Stimulated activated CD8-positive, alpha-beta memory T cell treated with anti-CD3 and anti-CD28 coated beads, Interleukin-4, amount 100 ng/mL, for 4 hours (primary cell): Measurements from ENCODE around the gene COASY.
"Not testable (repeated sequence)": the region's sequence is repeated elsewhere in the genome, so short reads cannot be mapped to it uniquely, and the experiment has no call there.

Experiments
- DNase-seq, 2 donors: peaks; one replicate each; pipeline ENCODE4 v3.0.0-alpha.2; 2020; ENCODE audit warnings: low read depth in 2 of 2, low spot score in 1 of 2

The COASY gene

DNA sequence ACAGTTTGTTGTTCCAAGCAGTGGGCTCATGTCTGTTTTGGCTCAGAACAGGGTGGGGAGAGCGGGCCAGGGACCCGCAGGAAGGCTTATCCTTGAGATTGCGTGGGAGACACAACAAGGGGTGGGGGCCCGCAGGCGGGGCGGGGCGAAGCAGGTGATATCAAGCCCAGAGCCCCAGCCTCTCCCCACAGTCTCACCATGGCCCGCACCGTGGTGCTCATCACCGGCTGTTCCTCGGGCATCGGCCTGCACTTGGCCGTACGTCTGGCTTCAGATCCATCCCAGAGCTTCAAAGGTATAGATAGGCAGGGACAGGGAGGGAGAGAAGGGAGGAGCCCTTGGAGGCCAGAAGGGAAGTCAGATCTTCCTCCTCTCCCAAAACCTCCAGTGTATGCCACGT, 9.2 kb upstream of the COASY start, which contains the start of gene HSD17B1:
HSD17B1 (plus strand) TSS at position 188 of the 400 bp plus-strand sequence; CDS start at position 199, 11 bp downstream.
- not testable (repeated sequence) for DNase-seq

DNA sequence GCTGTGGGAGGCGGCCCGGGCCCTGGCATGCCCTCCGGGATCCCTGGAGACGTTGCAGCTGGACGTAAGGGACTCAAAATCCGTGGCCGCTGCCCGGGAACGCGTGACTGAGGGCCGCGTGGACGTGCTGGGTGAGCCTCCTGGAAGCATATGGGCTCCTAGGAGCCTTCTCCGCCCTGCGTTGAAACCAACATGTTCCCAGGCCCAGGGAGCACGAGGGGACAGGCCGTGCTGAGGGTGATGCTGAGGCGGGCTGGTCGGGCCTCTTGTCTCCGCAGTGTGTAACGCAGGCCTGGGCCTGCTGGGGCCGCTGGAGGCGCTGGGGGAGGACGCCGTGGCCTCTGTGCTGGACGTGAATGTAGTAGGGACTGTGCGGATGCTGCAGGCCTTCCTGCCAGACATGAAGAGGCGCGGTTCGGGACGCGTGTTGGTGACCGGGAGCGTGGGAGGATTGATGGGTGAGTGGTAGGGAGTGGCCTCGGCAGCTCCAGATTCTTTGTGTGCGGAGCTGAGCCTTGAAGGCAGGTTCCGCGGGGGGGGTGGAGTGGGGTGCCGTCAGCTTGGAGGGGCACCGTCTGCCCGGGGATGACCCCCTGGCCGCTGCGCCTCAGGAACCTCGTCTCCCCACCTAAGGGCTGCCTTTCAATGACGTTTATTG, 8.7 kb upstream of the COASY start:
- no peak for DNase-seq

DNA sequence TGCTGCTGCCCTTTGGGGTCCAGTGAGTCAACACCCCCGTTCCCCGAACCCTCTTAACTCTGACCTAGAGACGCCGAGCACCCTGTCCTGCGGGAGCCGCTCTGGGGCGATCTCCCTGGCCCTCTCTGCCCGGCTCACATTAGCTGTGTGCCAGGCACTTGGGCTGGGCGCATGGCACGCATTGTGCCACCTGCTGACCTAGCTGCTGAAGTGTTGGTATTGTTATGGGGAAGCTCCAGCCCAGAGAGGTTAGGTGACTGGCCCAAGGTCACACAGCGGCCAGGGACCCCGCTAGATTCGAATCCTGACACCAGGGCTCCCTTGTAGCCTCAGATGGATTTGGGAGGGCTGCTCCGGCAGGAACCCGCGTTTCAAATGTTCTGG, 8.1 kb upstream of the COASY start:
- no peak for DNase-seq

DNA sequence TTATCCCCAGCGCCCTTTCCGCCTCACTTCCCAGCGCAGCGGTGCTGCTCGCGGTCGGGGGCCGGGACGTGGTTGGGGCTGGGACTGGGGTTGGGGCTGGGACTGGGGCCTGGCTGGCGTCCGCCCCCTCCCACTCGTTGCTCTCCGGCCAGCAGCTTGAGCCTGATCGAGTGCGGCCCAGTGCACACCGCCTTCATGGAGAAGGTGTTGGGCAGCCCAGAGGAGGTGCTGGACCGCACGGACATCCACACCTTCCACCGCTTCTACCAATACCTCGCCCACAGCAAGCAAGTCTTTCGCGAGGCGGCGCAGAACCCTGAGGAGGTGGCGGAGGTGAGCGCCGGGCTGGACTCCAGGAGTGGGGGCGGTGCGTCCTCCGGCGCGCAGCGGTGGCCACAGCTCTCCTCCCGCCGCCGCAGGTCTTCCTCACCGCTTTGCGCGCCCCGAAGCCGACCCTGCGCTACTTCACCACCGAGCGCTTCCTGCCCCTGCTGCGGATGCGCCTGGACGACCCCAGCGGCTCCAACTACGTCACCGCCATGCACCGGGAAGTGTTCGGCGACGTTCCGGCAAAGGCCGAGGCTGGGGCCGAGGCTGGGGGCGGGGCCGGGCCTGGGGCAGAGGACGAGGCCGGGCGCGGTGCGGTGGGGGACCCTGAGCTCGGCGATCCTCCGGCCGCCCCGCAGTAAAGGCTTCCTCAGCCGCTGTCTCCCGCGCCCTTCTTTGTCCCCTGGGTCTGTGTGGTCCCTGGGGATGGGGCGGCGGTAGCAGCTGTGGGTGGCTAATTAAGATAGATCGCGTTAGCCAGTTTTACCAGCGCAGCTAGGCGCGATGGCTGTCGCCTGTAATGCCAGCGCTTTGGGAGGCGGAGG, 7.5 kb upstream of the COASY start:
- DNase-seq: peak in 1 of 2 donors; percentile 58

DNA sequence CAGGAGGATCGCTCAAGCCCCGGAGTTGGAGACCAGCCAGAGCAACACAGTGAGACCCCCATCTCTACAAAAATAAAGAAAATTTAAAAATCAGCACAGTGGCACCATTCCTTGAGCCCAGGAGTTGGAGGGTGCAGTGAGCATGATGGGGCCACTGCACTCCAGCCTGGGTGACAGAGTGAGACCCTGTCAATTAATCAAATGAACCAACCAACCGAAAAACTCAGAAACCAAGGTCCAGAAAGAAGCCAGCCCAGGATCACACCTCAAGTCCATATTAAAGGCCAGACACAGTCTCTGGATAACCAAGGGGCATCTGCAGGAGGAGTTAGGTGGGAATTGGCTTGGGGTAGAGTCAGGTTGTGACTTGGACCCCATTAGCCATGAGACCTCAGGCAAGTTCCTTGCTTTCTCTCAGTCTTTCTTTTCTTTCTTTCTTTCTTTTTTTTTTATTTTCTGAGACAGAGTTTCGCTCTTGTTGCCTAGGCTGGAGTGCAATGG, 6.8 kb upstream of the COASY start:
- no peak for DNase-seq

DNA sequence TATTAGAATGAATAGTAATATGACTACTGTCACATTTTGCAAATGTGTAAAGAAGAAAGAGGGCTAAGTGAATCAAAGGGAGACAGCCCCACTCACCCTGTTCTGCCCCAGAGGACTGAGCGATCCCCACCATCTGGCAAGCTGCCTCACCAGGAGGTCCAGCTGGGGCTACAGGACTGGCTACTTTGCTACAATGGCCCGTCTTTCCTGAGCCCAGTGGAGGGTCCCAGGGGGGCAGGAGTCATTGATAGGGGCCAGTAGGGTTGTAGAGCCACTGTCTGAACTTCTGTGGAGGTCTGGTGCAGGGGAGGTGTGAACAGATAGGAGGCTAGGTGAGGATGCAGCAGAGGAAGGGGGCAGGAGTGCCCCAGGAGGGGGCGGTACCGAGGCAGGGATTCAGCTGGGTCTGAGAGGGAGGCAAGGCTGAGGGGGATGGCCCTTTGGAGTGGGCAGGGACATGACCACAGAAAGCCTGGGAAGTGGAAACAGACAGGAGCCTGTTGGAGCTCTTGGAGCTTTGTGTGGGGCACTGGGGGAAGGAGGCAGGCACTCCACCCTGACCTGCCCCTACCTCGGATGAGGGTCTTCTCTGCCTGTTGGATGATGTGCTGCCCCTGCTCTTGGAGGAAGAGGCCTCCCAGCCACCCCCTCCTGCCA, 5.9 kb upstream of the COASY start:
- not testable (repeated sequence) for DNase-seq

DNA sequence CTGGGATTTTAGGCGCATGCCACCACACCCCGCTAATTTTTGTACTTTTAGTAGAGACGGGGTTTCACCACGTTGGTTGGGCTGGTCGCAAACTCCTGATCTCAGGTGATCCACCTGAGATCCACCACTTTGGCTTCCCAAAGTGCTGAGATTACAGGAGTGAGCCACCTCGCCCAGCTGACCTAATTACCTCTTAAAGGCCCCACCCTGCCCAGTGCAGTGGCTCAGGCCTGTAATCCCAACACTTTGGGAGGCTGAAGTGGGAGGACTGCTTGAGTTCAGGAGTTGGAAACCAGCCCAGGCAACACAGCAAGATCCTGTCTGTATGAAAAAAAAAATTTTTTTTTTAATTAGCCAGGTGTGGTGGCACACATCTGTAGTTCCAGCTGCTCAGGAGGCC, 2.9 kb upstream of the COASY start:
- no peak for DNase-seq

DNA sequence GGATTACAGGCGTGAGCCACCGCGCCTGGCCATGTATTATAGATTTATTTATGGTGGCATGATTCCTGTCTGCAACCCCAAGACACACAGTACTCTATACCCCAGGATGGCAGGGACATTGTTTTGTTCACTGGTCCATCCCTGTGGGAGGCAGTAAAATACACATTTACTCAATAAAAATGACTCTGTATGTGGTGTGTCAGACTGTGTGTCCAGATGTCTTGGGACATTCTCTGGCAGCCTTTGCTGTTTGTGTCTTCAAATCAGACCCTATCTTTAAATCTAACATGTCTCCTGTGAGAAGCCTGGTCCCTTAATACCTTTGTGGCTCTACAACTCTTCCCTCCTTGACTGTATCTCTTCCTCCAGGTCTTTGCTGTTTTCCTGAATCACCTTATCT, 1.7 kb upstream of the COASY start:
- no peak for DNase-seq

DNA sequence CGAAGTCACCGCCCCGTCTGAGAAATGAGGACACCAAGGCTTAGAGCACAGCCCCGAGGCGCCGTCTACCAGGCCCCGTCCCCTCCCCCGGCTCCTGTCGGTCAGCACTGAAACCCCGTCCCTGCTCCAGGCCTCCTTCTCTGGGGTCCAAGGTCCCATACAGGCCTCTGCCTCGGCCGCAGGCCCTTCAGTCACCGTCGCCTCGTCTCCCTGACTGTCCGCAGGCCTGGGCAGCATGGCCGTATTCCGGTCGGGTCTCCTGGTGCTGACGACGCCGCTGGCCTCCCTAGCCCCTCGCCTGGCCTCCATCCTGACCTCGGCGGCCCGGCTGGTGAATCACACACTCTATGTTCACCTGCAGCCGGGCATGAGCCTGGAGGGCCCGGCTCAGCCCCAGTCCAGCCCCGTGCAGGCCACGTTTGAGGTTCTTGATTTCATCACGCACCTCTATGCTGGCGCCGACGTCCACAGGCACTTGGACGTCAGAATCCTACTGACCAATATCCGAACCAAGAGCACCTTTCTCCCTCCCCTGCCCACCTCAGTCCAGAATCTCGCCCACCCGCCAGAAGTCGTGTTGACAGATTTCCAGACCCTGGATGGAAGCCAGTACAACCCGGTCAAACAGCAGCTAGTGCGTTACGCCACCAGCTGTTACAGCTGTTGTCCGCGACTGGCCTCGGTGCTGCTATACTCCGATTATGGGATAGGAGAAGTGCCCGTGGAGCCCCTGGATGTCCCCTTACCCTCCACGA, 617 bp downstream of the COASY start:
- DNase-seq: no peak

DNA sequence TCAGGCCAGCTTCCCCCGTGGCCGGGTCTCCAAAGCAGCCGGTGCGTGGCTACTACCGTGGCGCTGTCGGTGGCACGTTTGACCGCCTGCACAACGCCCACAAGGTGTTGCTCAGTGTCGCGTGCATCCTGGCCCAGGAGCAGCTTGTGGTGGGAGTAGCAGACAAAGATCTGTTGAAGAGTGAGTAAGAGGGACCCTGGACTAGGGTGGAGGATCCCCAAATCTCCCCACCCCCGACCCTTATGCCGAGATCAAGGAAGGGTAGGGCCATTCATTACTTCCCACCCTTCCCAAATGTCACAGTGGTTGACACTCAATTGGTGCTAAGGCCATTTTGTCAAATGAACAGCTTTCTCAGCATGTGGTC, 1.2 kb downstream of the COASY start:
- DNase-seq: no peak

DNA sequence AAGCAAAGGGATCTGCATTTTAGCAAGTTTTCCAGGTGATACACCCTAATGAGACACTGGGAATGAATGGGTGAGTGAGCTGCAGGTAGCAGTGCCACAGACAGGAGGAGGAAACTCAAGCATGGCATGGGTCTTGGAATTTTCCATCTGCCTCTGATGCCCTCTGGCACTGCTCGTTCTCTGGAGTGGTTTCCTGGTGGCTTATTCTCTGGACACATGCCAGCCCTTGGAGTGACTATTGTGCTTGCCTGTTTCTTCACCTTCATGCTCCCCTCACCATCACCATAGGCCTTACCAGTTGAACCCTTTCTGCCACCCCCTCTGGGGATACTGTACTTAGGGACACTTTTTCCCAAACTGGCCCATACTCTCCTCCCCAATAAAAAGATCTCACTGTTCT, 1.6 kb downstream of the COASY start:
- DNase-seq: no peak

DNA sequence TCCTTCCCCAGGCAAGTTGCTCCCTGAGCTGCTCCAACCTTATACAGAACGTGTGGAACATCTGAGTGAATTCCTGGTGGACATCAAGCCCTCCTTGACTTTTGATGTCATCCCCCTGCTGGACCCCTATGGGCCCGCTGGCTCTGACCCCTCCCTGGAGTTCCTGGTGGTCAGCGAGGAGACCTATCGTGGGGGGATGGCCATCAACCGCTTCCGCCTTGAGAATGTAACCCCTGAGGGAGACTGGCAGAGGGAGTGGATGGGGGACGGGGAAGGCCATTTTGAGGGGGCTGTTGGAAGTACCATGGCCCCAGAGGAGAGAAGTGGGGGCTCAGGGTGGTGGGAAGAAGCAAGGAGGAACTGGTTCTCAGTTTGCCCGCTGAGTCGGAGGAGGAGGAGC, 2.0 kb downstream of the COASY start:
- no peak for DNase-seq

DNA sequence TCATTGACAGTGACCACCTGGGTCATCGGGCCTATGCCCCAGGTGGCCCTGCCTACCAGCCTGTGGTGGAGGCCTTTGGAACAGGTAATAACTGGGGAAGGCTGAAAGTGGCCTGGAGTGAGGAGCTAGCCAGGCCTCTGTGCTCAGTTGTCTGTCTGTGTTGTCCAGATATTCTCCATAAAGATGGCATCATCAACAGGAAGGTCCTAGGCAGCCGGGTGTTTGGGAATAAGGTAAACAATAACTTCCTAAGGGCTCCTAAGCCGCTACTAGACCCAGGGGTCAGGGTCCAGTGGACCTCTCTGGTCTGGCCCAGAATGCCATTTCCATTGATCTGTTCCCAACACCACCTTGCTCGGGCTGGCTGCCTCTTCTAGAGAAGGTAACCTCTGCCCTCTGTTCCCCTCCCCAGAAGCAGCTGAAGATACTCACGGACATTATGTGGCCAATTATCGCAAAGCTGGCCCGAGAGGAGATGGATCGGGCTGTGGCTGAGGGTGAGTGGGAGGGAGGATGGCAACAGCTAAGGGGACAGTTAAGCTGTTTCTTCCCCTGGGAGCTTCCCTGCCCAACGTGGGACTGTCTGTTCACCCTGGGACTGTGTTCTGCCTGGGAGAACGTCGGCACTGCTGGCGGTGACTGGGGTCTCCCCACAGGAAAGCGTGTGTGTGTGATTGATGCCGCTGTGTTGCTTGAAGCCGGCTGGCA, 3.0 kb downstream of the COASY start:
- no peak for DNase-seq

DNA sequence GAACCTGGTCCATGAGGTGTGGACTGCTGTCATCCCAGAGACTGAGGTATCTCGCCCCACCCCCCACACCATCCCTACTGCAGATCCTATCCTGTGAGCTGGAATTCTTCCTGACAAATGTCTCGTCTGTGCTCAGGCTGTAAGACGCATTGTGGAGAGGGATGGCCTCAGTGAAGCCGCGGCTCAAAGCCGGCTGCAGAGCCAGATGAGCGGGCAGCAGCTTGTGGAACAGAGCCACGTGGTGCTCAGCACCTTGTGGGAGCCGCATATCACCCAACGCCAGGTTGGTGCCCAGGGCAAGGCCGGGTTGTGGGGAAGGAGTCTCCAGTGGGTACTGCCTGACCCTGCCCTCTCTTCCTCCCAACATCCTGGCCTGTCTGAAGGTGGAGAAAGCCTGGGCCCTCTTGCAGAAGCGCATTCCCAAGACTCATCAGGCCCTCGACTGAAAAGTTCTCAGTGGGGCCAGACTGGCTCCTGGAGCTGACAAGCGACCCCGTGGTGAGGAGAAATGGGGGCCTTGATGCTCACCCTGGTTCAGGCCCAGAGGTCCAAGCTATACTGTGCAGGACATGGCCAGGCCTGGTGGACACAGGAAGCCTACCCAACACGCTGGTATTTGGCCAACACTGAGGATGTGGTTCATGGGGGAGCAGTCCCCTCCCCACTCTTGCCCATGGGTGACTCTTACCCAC, 3.7 kb downstream of the COASY start:
- no peak for DNase-seq

DNA sequence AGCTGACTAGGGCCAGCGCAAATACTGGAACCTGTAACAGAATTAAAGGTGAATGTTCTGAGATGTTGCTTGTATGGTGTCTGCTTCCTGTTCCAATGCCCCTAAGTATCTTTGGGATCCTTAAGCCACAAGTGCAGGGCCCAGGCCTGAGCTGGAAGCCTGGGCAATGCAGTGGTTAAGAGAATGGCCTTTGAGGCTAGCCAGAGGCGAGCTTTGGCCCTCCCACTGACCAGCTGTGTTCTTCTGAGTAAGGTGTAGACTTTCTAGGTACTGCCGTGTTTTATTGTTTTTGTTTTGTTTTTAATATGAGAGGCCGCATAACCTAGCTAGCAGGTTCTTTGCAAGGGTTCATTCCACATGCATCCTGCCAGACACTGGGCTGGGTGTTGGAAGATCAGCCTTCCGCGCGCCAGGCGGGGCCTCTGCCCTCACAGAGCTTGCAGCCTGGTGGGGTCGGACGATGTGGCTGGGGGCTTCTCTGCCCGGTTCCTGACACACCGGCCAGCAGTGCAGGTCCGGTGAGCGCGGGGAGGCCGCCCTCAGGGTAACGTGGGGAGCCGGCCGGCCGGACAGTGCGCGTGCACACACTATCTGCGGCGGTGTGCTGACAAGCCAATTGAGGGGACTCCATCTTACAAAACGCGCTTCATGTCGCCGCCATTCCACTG, 4.4 kb downstream of the COASY start:
- no peak for DNase-seq

DNA sequence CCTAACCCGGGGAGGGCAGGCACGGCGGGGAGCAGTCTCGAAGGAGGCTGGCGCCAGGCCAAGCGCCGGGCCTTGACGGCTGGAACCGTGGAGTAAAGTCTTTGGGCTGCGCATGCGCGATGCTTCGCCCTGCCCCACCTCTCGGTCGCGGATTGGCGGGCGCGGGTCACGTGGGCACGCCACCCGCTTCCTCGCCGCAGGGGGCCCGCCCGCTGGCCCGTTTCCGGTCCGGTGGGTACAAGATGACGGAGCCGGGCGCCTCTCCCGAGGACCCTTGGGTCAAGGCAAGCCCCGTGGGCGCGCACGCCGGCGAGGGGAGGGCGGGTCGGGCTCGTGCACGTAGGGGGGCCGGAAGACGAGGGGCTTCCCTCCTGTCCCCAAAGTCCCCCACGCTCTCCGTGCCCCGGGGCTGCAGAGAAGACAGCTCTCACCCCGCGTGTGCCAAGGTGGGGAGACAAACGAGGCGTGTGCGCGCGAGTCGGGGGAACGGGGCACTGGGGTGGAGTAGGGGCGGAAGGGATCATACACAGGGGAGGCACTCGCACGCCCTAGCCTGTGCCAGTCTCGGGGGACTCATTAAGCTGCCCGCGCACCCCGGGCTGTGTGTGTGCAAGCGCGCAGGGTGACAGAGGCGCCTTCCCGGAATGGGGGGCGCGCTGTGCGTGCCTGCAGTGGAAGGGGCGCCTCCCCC, 5.1 kb downstream of the COASY start, which contains the start of gene MLX:
MLX (plus strand) TSS at position 218 of the 691 bp plus-strand sequence; CDS start at position 243, 25 bp downstream.
- peak; percentile 72 to 86 for DNase-seq

DNA sequence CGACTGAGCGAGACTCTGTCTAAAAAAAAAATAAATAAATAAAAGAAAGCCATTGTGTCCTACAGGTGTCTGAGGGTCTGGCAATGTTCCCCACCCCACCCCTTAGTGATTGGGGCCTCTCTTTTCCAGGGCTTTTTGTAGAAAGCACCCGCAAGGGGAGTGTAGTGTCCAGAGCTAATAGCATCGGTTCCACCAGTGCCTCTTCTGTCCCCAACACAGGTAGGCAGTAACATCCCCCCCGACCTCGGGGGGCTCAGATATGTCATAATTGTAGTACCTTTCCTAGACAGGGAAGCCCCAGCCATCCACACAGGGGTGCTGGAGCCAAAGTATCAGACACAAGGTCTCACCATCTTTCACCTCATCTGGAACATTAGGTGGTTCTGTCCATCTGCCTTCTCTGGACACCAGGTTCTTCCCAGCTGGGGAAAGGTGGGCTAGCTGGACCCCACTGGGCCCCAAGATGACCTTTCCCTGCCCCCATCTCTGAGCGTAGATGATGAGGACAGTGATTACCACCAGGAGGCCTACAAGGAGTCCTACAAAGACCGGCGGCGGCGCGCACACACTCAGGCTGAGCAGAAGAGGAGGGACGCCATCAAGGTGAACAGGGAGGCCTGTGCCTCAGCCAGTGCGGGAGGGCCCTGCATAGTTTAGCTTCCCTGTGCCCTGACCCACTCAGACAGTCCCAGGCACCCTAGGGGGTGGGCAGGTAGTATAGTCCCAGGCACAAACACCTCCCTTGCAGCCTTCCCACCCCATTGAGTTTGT, 6.6 kb downstream of the COASY start:
- no peak for DNase-seq
